NCI-H2227 (cell line): ENCODE results near the gene SSC5D.
"Not testable (repeated sequence)": the region's sequence is repeated elsewhere in the genome, so short reads cannot be mapped to it uniquely, and the experiment has no call there.

Experiments
- DNase-seq: peaks from one replicate; lab custom pipeline; 2025; ENCODE audit not compliant: unreplicated experiment; lab: John Stamatoyannopoulos, UW

Gene SSC5D

DNA sequence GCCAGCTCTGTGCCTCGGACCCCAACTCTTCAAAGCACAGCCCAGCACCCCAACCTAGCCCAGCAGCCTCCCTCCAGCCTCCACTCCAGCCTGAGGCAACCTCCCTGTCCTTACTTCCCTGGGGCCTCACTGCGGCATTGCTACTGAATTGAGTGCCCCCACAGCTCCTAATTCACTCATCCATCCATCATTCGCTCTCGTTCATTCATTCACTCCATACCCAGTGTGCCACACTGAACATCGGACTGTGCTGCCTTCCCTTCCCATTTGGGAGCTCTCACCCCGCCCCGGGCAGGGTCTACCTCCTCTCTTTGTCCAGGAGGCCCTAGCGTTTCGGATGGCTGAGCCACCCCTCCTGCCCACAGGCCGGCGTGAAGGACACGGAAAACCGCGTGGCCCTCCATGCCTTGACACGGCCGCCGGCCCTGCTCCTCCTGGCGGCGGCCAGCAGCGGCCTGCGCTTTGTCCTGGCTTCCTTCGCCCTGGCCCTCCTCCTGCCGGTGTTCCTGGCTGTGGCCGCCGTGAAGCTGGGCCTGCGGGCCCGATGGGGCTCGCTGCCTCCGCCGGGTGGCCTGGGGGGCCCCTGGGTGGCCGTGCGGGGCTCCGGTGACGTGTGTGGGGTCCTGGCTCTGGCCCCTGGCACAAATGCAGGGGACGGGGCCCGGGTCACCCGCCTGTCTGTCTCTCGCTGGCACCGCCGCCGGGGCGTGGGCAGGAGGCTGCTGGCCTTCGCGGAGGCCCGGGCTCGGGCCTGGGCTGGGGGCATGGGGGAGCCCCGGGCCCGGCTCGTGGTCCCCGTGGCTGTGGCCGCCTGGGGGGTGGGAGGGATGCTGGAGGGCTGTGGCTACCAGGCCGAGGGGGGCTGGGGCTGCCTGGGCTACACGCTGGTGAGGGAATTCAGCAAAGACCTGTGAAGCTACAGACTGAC lies 1.9 kb upstream of the SSC5D start:
- DNase-seq, result peak; percentile 72

DNA sequence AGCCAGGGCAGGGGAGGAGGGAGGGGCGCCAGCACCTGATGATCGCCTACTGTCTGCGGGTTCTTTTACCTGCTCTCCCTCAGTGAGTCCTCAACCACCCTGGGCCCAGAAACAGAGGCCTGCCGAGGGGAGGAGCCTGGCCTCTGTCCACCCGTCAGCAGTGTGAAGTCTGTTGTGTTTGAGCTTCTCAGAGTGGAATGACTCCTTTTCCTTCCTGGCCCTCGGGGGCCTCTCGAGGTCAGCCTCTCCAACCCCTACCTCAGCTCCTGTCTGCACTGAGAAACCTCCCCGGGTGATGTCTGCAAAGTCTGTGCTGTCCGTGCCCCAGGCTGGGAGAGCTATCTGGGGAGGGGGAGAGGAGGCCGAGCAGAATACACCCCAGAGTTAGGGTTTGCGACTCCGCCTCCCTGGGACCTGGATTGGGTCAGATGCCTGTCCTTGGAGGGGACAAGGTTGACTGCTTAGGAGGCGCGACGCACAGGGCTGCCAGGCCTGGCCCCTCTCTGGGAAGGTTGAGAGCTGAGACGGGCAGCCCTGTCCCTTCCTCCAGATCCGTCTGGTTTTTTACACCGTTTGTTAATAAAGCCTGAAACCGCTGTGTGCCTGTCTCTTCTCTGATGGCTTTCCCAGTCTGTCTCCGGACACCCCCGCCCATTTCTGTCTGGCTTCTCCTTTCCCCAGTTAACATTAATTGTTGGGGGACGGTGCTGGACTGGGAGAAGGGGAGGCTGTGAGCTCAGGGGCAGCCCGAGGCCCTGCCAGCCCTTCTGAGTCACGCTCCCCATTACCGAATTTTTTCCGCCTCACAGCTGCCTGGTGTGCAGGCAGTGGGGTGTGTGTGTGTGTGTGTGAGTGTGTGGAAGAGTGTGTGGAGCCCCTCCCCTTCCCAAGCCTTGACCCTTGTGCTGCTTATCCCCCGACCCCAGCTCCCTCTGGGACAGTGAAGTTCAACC lies 989 bp upstream of the SSC5D start:
- peak; percentile 94 for DNase-seq

DNA sequence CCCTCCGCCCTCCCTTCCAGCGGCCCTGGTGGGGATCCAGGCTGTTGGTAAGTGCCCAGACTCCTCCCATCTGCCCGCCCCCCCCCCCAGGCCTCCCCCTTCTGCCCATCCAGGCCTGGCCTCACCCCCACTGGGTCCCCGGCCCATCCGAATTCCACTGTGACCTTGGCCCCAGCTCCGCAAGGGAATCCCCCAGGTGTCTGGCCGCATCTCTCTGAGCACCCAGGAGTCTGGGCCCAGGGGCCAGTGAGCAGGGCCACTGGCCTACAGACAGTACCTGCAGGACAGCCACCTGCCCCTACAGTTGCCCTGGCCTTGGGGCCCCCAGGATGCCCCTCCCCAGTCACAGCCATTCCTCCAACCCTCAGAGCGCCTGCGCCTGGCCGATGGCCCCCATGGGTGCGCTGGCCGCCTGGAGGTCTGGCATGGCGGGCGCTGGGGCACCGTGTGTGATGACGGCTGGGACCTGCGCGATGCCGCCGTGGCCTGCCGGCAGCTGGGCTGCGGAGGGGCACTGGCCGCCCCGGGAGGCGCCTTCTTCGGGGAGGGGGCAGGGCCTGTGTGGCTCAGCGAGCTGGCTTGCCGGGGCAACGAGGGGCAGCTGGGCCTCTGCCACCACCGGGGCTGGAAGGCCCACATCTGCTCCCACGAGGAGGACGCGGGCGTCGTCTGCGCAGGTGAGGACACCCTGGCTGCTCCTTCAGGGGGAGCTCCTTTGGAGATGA lies 912 bp downstream of the SSC5D start:
- DNase-seq, result no peak

DNA sequence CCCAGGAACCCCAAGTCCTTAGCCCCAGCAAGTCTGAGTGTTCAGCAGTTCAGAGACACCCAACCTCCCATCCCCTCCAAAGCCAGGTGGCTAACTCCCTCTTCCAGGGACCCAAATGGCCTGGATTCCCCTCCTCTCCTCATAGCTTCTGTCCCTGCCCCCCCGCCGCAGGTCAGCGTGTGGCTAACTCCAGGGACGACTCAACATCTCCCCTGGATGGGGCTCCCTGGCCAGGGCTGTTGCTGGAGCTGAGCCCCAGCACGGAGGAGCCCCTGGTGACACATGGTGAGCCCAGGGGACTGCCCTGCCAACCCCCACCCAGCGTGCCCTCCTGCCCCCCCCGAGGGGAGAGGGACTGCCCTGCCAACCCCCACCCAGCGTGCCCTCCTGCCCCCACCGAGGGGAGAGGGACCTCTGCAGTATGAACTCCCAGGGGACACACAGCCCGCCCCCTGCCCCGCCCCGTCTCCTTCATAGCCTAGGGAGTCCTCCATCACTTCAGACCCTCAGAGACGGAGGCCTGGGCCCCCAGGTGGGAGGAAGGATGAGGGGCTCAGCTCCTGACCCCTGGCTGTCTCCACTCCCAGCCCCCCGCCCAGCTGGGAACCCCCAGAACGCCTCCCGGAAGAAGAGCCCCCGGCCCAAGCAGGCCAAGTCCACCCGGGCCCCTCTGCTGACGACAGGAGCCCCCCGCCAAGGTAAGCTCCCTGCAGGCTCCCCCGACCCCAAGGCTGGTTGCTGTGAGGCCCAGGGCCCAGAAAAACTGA lies 1.7 kb downstream of the SSC5D start:
- no peak for DNase-seq

DNA sequence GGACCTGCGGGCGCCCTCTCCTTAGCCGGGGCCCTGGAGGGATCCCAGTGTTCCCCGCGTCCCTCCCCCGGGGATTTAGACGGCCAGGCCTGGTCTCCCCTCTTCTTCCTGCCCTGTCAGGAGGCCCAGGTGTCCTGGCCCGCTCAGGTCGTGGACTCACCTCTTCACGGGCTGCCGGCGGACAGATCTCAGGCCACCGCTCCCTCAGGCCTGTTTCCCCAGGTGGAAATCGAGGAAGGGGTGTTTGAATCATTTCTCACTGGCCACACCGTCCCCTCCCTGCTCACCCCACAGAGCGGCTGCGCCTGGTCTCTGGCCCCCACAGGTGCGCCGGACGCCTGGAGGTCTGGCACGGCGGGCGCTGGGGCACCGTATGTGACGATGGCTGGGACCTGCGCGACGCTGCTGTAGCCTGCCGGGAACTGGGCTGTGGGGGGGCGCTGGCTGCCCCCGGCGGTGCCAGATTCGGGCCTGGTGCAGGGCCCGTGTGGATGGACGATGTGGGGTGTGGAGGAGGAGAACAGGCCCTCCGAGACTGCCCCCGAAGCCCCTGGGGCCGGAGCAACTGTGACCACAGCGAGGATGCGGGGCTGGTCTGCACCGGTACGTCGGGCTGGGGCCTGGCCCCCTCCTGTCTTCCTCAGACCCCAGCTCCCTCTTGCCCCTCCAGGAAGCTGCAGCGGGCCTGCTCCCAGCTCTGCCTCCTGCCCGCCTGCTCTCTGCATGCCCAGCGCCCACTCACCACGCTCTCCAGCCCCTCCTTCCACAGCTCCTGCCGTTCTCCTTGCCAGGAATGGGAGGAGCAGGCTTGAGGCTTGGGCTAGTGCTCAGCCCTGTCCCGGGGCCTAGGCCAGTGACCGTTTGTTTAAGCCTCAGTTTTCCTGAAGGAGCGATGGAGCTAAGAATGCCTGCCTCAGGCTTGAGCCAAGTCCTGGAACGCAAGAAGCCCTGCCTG lies 2.5 kb downstream of the SSC5D start:
- DNase-seq, result peak; percentile 53

DNA sequence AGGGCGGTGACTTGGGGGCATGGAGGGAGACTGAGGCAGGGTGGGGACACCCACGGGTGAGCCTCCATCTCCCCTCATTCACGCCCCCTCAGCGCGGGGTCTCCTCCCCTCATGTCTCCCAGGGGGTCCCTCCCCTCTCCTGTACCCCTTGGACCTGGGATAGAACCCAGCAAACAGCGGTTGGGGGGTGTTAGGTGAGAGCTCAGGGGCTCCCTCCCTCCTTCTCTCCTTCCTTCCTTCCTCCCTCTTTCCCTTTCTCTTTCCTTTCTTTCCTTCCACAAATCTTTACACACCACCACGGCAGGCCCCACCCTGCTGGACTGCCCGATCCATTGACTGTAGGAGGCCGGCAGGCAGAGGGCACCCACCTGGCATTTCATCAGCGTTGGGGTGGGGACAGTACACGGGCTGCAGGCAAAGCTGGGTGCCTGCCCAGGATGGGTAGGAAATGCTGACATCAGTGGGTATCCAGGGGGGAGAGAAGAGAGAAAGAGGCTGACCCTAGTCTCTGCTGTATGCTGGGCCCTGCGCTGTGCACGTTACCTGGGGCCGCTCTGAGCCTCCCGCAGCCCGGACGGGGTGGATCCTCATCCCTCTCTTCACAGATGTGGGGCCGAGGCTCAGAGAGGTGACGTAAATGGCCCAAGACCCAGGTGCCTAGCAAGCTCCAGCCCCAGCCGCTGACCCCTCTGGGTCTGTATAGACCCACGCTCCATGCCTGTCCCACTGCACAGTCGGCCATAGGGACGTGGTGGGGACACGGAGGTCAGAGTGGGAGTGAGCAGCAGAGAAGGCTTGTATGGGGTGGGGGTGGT lies 3.5 kb downstream of the SSC5D start:
- DNase-seq, result no peak

DNA sequence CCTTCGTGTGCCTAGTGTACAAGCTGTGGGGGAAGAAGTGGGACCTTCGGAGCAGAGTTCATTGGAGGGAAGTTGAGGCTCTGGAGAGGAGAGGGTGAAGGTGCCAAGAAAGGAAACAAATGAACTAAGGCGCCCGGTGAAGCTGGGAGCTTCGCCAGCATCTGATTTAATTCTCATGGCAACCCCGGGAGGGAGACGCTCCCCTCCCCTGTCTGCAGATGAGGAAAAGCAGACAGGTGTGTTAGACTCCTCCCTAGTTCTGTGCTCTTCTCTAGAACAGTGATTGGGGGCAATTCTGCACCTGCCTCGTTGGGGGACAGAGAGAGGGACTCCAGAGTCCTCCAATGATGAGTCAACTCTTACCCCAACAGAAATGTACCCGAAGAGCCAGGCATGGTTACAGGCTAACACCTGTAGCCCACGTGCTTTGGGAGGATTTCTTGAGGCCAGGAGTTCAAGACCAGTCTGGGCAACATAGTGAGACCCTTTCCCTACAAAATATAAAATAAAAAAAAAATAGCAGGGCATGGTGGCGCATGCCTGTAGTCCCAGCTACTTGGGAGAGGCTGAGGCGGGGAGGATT lies 4.2 kb downstream of the SSC5D start:
- DNase-seq, result no peak

DNA sequence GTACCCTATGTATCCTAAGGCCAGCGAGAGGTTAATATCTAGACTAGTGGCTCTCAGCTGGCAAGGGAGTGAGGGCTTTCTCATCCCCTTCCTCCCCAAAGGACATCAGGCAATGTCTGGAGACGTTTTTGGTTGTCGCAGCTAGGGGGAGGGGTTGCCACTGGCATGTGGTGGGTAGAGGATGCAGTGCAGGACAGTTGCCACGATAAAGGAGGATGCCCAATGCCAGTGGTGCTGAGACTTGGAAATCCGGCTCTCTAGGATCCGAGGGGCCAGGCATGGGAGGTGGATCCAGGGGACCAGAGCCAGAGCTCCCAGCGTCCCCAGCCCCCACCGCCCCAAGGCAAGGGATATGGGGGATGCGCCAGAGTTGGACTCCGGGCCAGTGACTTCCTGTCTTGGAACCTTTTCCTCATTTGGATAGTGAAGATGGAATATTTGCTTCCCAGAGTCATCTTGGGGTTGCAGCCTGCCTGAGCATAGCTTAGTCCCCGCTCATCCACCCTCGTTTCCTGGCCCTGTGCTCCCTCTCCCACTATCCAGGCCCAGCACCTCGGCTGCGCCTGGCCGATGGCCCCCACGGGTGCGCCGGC lies 4.9 kb downstream of the SSC5D start:
- no peak for DNase-seq

DNA sequence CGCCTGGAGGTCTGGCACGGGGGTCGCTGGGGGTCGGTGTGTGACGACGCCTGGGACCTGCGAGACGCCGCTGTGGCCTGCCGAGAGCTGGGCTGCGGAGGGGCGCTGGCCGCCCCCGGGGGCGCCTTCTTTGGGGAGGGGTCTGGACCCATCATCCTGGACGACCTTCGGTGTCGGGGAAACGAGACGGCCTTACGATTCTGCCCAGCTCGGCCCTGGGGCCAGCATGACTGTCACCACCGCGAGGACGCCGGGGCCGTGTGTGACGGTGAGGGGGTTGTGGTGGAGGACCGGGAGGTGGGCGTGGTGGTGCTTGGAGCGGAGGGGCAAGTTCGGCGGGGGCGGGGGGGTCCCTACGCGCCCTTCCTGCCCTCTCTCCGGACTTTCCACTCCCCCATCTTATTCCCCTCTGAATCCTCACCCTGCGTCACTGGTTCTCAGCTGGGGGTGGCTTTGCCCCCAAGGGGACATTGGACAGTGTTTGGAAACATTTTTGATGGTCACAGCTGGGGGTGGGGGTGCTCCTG lies 5.5 kb downstream of the SSC5D start:
- no peak for DNase-seq

DNA sequence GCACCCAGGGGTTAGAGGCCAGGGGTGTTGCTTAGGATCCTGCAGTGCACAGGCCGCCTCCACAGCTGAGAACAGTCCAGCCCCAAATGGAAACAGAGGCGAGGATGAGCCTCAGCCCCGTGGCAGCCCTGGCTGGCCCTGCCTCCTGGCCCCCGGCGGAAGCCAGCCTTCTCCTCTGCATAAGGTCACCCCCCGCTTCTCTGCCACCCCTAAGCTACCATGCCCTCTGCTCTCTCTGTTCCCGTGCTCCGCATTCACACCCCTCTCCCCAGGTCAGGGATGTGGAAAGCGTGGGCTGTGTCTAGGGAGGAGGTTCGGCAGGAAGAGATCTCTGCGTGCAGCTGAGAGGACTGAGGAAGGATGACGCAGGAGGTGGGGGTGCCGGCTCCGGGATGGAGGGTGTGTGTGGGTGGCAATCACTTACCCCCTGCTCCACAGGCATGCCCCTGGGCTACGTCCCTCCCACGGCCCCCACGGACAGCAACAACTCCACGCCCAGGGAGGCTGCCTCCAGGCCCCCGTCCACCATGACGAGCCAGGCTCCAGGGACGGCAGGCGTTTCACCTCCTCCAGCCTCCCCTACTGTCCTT lies 6.0 kb downstream of the SSC5D start:
- DNase-seq, result no peak

DNA sequence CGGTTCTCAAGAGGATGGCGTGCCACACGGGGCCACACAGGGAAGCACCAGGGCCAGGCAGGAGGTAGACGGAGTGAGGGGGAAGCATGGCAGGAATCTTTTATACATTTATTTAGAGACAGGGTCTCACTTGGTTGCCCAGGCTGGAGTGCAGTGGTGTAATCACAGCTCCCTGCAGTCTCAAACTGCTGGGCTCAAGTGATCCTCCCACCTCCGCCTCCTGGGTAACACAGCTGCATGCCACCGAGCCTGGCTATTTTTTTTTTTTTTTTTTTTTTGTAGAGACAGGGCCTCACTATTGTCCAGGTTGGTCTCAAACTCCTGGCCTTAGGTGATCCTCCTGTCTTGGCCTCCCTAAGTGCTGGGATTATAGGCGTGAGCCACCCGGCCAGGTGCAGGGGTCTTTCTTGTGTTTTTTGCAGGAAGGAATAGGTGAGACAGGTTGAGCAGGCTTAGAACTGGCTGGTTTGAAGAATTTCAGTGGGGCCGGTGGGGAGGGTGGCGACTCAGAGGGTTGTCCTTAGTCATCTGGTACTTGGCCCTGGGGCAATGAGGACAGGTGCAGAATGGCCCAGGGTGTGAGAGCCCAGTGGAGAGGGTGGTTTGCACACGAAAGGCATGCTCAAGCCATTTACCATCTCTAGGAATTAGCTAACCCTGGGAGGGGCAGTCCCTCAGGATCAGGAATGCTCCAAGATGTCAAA lies 7.6 kb downstream of the SSC5D start:
- DNase-seq, result peak; percentile 48

DNA sequence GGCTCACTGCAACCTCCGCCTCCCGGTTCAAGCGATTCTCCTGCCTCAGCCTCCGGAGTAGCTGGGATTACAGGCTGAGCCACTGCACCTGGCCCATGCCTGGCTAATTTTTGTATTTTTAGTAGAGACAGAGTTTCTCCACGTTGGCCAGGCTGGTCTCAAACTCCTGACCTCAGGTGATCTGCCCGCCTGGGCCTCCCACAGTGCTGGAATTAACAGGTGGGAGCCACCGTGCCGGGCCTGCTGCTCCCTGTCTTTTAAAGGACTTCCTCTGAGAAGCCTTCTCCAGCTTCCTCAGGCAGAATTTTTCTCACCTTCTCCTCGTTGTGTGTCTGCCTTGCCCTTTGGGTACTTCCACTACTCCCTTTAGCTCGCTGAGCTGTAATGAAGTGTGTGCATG lies 8.6 kb downstream of the SSC5D start:
- DNase-seq, result not testable (repeated sequence)

DNA sequence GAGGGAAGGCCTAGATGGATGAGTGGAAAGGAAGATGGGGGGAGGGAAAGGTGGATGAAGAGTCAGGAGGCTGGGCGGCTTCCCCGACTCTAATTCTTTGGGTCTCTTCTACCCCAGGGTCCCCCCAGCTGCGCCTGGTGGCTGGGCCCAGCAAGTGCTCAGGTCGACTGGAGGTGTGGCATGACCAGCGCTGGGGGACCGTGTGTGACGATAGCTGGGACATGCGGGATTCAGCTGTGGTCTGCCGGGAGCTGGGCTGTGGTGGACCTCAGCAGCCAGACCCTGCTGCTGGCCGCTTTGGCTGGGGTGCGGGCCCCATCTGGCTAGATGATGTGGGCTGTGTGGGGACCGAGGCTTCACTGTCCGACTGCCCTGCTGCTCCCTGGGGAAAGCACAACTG lies 9.5 kb downstream of the SSC5D start:
- no peak for DNase-seq

DNA sequence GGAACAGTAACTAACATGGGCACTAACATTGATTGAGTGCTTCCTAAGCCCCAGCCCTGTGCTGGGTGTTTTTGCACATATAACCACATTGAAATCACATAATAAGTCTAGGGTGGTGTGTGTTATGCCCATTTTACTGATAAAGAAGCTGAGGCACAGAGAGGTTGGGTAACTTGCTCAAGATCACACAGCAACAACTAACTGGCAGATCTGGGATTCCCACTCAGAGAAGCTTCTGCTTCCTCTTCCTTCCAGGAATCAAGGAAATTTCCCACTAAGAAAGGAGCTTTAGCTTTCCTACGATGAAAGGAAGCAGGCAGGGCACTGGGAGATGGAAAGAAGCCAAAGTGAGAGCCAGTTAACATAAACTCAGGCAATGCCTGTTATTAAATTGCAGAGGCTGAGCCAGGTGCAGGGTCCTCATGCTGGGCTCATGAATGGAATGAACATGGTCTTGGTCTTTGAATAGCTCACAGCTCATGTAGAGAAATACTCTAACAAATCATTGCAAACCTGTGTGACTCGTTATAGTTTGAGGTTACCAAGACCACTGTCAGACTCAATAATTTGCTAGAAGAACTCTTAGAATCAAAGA lies 10.1 kb downstream of the SSC5D start:
- DNase-seq, result peak; percentile 90

DNA sequence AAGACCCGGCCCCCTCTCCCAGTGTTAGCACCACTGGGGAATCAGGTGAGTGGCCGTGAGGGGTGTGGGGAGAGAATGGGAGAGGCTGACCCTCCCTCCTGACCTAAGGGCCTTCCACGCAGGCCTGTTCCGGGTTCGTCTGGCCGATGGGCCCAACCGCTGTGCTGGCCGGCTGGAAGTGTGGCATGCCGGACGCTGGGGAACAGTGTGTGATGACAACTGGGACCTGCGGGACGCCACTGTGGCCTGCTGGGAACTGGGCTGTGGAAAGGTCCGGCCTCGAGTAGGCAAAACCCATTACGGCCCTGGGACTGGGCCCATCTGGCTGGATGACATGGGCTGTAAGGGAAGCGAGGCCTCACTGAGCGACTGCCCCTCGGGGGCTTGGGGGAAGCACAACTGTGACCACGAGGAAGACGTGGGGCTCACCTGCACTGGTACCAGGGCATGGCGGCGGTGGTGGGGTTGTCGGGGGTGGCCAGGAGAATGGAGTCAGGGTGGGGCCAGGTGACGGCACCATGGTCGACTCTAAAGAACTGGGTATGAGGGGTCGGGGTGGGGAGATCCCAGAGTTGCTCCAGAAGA lies 12.2 kb downstream of the SSC5D start:
- DNase-seq, result no peak
